Tibial nerve (tissue), 3 donors: ENCODE measurements around the gene SHISA7.

Source experiments
- CTCF ChIP-seq, 5 experiments: fragments of 200-600 bp in 3 of 5; fragments of 450-650 bp in 2 of 5; sonication (generic) in 3 of 5; IDR thresholded peaks; one replicate each; pipeline ENCODE4 v1.5.1; 2016 to 2019; ENCODE audit warnings: antibody characterized with exemption in 5 of 5, mild to moderate bottlenecking in 3 of 5, moderate library complexity in 2 of 5
- POLR2A ChIP-seq, 2 donors: fragments of 450-650 bp; IDR thresholded peaks; one replicate each; pipeline ENCODE4 v1.6.1; 2017; ENCODE audit warnings: antibody characterized with exemption in 2 of 2, mild to moderate bottlenecking in 2 of 2, moderate library complexity in 2 of 2

- TF ChIP-seq POLR2A (IDR thresholded peaks at IDR 0.05) (no peak), CTCF (IDR thresholded peaks at IDR 0.05) (no peak)
Observed at GRCh38 chr19:55487924-55488687, 45.0 kb upstream of the SHISA7 start, which contains the start of gene SSC5D.
